ENCODE measurements around the gene TNFRSF9. TPM values are rescaled to one million over a fixed set of nuclear protein-coding genes. Genes with fewer than 3 reads are reported as not detected.

TNFRSF9 gene
- total and polyA plus RNA-seq, 8 donors: 0.08 to 1.4 (median 0.27) TPM; not detected in 3

DNA sequence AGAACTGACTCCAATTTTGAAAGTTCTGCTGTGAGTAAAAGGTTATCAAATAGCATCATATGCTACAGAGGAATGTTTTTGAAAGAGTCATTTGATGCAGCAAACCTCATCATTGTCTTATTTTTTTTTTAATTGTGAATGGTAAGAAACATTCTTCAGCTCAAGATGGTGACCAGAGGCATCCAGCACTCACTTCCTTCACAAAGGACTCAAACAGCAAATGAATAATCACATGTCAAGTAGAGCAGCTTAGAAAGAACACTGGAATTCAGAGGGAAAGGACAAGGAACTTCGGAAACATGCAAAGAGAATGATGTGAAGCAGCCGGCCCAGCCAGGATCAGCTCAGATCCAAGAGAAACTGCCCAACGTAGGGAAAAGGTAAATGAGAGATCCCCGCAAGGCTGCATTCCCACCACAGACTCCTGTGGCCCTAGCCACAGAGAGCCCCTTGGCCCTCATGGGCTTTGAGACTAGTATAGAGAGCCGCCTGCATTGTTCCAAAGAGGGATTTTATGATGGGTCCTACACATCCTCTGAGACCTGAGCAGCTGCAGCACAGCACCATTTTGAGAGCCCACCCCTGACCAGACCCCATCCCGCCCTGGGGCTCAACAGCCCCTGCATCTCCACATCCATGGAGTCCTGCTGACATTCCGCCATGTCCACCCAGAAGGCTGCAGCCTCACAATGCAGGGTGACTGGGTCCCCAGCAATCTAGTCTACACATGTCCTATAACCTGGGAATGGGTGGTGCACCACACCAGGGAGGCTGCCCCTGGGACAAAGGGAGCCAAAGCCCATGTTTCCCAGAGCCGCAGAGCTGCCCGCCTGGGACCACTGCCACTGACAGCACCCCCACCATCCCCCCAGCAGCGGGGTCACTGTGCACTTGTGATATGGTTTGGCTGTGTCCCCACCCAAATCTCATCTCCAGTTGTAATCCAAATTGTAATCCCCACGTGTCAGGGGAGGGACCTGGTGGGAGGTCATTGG, 66.5 kb downstream of the TNFRSF9 start:
- Histone ChIP-seq H3K4me1 (no peaks in the 10 kb centered on the region), H3K27me3 (no peaks in the 10 kb centered on the region), H3K9me3 (no peaks in the 10 kb centered on the region), H3K4me3 (no peak overlapping the region), H3K27ac (no peak overlapping the region), H3K36me3 (no peaks in the 10 kb centered on the region)
- TF ChIP-seq, protein P1, sequence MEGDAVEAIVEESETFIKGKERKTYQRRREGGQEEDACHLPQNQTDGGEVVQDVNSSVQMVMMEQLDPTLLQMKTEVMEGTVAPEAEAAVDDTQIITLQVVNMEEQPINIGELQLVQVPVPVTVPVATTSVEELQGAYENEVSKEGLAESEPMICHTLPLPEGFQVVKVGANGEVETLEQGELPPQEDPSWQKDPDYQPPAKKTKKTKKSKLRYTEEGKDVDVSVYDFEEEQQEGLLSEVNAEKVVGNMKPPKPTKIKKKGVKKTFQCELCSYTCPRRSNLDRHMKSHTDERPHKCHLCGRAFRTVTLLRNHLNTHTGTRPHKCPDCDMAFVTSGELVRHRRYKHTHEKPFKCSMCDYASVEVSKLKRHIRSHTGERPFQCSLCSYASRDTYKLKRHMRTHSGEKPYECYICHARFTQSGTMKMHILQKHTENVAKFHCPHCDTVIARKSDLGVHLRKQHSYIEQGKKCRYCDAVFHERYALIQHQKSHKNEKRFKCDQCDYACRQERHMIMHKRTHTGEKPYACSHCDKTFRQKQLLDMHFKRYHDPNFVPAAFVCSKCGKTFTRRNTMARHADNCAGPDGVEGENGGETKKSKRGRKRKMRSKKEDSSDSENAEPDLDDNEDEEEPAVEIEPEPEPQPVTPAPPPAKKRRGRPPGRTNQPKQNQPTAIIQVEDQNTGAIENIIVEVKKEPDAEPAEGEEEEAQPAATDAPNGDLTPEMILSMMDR (IDR thresholded peaks at IDR 0.05): no peak
- intact Hi-C loops (cut with DNase I): no loop called here
- ATAC-seq (no peak), DNase-seq (no peak), FAIRE-seq (no peak)
- WGBS, 2 donors: 72 to 76% methylated on average over 11 of the region's 11 CpGs

DNA sequence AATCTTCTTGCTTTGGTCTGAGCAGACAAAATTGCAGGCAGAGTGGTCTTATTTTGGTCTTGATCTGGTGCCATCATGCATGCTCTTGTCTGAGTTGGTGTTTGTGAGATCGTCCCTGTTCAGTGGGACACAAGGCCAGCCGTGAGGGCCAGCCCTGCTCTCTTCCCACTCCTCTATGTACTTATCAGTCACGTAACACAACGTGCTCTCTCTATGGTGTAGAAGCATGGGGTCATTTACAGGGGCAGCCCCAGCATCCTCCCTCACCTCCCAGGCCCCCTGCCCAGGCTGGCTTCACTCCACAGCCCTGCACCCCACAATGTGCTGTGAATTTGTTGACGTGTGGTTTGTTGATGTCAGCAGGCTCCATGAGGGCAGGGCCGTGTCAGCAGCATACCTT, 69.5 kb downstream of the TNFRSF9 start:
- TF ChIP-seq, protein P1 (IDR thresholded peaks at IDR 0.05): no peak
- no peak overlapping the region for H3K4me3 ChIP-seq
- no peaks in the 10 kb centered on the region for H3K27me3 ChIP-seq
- 64 to 74% methylated on average over 6 of the region's 6 CpGs for WGBS, 2 donors
- H3K36me3 ChIP-seq: no peaks in the 10 kb centered on the region
- DNase-seq (no peak), ATAC-seq (no peak), FAIRE-seq (no peak)
- no peak overlapping the region for H3K27ac ChIP-seq
- intact Hi-C loops (cut with DNase I): no loop called here
- no peaks in the 10 kb centered on the region for H3K9me3 ChIP-seq
- H3K4me1 ChIP-seq: no peaks in the 10 kb centered on the region

- intact Hi-C loops (cut with DNase I): no loop called here
- FAIRE-seq (no peak), DNase-seq (no peak), ATAC-seq (no peak)
- 74 to 75% methylated on average over 16 of the region's 16 CpGs for WGBS, 2 donors
- H3K4me3 ChIP-seq: no peak overlapping the region
- no peak overlapping the region for H3K27ac ChIP-seq
- H3K4me1 ChIP-seq: no peaks in the 10 kb centered on the region
- no peaks in the 10 kb centered on the region for H3K27me3 ChIP-seq
- TF ChIP-seq, protein P1 (IDR thresholded peaks at IDR 0.05): no peak
- no peaks in the 10 kb centered on the region for H3K36me3 ChIP-seq
- H3K9me3 ChIP-seq: no peaks in the 10 kb centered on the region
Observed at GRCh38 chr1:7869136-7869920, 71.3 kb downstream of the TNFRSF9 start.

GRCh38 chr1:7868070-7868780, 72.4 kb downstream of the TNFRSF9 start:
- FAIRE-seq (no peak), DNase-seq (no peak), ATAC-seq (no peak)
- TF ChIP-seq, protein P1 (IDR thresholded peaks at IDR 0.05): no peak
- intact Hi-C loops (cut with DNase I): no loop called here
- H3K27ac ChIP-seq: no peak overlapping the region
- no peaks in the 10 kb centered on the region for H3K36me3 ChIP-seq
- no peaks in the 10 kb centered on the region for H3K27me3 ChIP-seq
- no peaks in the 10 kb centered on the region for H3K4me1 ChIP-seq
- no peaks in the 10 kb centered on the region for H3K9me3 ChIP-seq
- no peak overlapping the region for H3K4me3 ChIP-seq
- whole genome bisulfite sequencing, 2 donors: 75 to 85% methylated on average over 10 of the region's 10 CpGs

All from pancreas (tissue), 10 donors.